Calu3 (cell line): ENCODE results near the gene ICOS. TPM values are rescaled to one million over a fixed set of nuclear protein-coding genes. Genes with fewer than 3 reads are reported as not detected.

Experiments
- BruUV-seq: library from RNA; stranded (reverse); fragments of 400-500 nt; replicated peaks from 2 replicates; lab custom pipeline; 2021; lab: Mats Ljungman, UMichigan
- CTCF ChIA-PET: fragments of 300-600 bp; sonication (Branson Sonifier 250); formaldehyde crosslinking; loops from one replicate; lab custom pipeline; 2022; ENCODE audit warnings: antibody characterized with exemption; lab: Charles Lee
- DNase-seq: peaks from one replicate; pipeline ENCODE4 v3.0.0; 2022
- H3K27ac Mint-ChIP-seq: one replicate; pipeline ENCODE4 v1.8.0; 2022; ENCODE audit warnings: mixed read lengths; ENCODE audit not compliant: unreplicated experiment
- H3K27me3 Mint-ChIP-seq: one replicate; pipeline ENCODE4 v1.8.0; 2022; ENCODE audit warnings: mixed read lengths; ENCODE audit not compliant: unreplicated experiment
- H3K36me3 Mint-ChIP-seq: one replicate; pipeline ENCODE4 v1.8.0; 2022; ENCODE audit warnings: mild to moderate bottlenecking, moderate library complexity, mixed read lengths; ENCODE audit not compliant: insufficient read depth, unreplicated experiment
- H3K4me1 Mint-ChIP-seq: one replicate; pipeline ENCODE4 v1.8.0; 2022; ENCODE audit warnings: mild to moderate bottlenecking, low read depth, mixed read lengths; ENCODE audit not compliant: unreplicated experiment
- H3K4me3 Mint-ChIP-seq: one replicate; pipeline ENCODE4 v1.8.0; 2022; ENCODE audit warnings: mild to moderate bottlenecking, low read depth, moderate library complexity, mixed read lengths; ENCODE audit not compliant: unreplicated experiment
- H3K9me3 Mint-ChIP-seq: one replicate; pipeline ENCODE4 v1.8.0; 2022; ENCODE audit warnings: low read depth, mixed read lengths; ENCODE audit not compliant: unreplicated experiment
- intact Hi-C: fragments of 100-400 bp; cut with micrococcal nuclease; formaldehyde crosslinking; loops from one replicate; pipeline ENCODE4 v1.10.0; 2022; ENCODE audit not compliant: unreplicated experiment
- total RNA-seq: library from RNA; stranded (reverse); gene quantifications from 2 replicates; pipeline ENCODE4 v1.2.3, GENCODE V29; 2022
- TF ChIP-seq, protein P1 (sequence below): fragments of 200-600 bp; IDR thresholded peaks from one replicate; pipeline ENCODE4 v1.8.0; 2022; ENCODE audit warnings: antibody characterized with exemption; ENCODE audit not compliant: unreplicated experiment

The ICOS gene
- total RNA-seq, 1 experiment from 2014 or later, result not detected

DNA sequence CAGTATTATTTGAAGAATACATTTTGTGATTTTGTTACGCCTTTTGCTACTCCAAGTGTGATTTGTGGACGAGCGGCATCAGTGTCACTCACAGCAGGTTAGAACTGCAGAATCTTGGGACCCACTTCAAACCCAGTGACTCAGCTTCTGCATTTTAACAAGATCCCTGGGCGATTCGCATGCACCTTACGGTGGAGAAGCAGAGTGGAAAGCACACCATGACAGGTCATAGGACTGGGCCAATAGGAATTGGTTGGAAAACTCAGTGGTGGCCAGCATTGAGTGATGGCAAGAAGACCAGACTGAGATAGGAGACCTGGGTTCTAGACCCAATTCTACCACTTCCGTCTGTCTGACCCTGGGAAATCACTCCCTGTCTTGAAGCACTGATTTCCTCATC is 42.7 kb upstream of the ICOS start:
- CTCF ChIA-PET, result no interaction called here
- intact Hi-C loops, result no loop called here
- Mint-ChIP-seq H3K27me3 (no peaks in the 10 kb centered on the region), H3K4me3 (no peak overlapping the region), H3K9me3 (no peaks in the 10 kb centered on the region), H3K36me3 (no peaks in the 10 kb centered on the region), H3K27ac (no peak overlapping the region), H3K4me1 (no peaks in the 10 kb centered on the region)
- no peak for DNase-seq
- no TSS peak for BruUV-seq
- TF ChIP-seq, protein P1, sequence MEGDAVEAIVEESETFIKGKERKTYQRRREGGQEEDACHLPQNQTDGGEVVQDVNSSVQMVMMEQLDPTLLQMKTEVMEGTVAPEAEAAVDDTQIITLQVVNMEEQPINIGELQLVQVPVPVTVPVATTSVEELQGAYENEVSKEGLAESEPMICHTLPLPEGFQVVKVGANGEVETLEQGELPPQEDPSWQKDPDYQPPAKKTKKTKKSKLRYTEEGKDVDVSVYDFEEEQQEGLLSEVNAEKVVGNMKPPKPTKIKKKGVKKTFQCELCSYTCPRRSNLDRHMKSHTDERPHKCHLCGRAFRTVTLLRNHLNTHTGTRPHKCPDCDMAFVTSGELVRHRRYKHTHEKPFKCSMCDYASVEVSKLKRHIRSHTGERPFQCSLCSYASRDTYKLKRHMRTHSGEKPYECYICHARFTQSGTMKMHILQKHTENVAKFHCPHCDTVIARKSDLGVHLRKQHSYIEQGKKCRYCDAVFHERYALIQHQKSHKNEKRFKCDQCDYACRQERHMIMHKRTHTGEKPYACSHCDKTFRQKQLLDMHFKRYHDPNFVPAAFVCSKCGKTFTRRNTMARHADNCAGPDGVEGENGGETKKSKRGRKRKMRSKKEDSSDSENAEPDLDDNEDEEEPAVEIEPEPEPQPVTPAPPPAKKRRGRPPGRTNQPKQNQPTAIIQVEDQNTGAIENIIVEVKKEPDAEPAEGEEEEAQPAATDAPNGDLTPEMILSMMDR, result no peak

DNA sequence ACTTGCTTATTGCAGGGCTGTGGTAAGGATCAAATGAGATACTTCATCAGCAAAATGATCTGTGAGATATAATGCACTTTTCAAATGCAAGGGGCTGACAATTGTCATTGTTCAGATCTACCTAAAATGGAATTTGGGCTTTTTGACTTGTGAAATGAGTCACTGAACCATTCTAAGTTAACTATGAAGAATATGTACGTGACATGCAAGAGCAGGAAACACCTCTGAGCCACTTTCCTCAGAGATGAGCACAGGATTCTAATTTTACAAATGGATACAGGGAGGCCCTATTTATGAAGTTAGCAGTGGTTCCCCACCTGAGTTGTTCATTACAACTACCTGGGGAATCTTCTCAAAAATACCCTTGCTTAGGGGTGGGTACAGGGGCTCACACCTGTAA is 42.3 kb upstream of the ICOS start:
- no peaks in the 10 kb centered on the region for H3K4me1 Mint-ChIP-seq
- CTCF ChIA-PET, result interaction anchor here (1.1 kb wide), 1 partner anchor 8 kb away, joined by 3 read pairs; no protein-coding TSS in a partner anchor
- no peak overlapping the region for H3K27ac Mint-ChIP-seq
- DNase-seq, result no peak
- no peaks in the 10 kb centered on the region for H3K36me3 Mint-ChIP-seq
- TF ChIP-seq, protein P1, result no peak
- no peaks in the 10 kb centered on the region for H3K27me3 Mint-ChIP-seq
- intact Hi-C loops, result no loop called here
- no peaks in the 10 kb centered on the region for H3K9me3 Mint-ChIP-seq
- H3K4me3 Mint-ChIP-seq, result no peak overlapping the region
- BruUV-seq, result no TSS peak

DNA sequence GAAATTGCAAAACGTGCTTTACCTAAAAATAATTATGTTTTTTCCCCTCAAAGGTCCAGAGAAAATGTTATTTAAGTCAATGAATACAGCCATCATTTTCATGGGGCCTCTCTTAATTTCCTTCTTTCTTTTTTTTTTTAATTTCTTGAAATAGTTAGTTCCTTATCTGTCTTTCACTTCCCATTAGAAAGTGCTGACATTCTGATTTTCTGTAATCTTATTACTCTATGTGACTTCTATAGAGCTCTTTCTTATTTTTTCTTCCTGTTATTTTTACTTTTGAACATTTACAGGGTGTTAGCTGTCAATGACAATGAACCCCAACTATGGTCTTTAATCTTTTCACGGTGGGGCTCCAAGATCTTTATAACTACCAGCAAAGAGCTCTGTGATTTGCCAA is 39.0 kb upstream of the ICOS start:
- H3K4me3 Mint-ChIP-seq, result no peak overlapping the region
- TF ChIP-seq, protein P1, result no peak
- H3K36me3 Mint-ChIP-seq, result no peaks in the 10 kb centered on the region
- no peak overlapping the region for H3K27ac Mint-ChIP-seq
- intact Hi-C loops, result no loop called here
- no peaks in the 10 kb centered on the region for H3K4me1 Mint-ChIP-seq
- CTCF ChIA-PET, result no interaction called here
- BruUV-seq, result no TSS peak
- no peaks in the 10 kb centered on the region for H3K27me3 Mint-ChIP-seq
- H3K9me3 Mint-ChIP-seq, result peaks cover 7% of the 10 kb centered on the region
- DNase-seq, result no peak

DNA sequence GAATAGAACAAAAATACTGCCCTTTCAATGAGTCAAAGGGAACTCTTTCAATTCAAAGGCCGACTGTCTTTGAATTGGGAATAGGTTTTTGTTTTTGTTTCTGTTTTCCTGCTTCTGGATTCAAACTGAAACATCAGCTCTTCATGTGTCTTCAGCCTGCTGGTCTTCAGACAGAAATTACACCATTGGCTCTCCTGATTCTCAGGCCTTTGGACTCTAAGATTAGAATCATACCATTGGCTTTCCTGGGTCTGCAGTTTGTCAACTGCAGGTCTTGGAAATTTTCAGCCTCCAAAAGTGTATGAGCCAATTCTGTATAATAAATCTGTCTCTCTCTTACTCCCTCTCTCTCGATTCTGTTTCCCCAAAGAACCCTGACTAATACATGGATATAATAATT is 37.9 kb upstream of the ICOS start:
- BruUV-seq, result no TSS peak
- Mint-ChIP-seq H3K36me3 (no peaks in the 10 kb centered on the region), H3K4me1 (no peaks in the 10 kb centered on the region), H3K4me3 (no peak overlapping the region), H3K9me3 (peaks cover 7% of the 10 kb centered on the region), H3K27ac (no peak overlapping the region), H3K27me3 (no peaks in the 10 kb centered on the region)
- CTCF ChIA-PET, result interaction anchor here (0.5 kb wide), 1 partner anchor 206 kb away, joined by 6 read pairs; no protein-coding TSS in a partner anchor
- intact Hi-C loops, result no loop called here
- TF ChIP-seq, protein P1, result no peak
- no peak for DNase-seq
